CD14-positive monocyte (primary cell): Measurements from ENCODE around the gene WWOX. TPM values are rescaled to one million over a fixed set of nuclear protein-coding genes. Genes with fewer than 3 reads are reported as not detected.

ENCODE experiments used
- DNase-seq, 3 donors: peaks; one replicate each; pipeline ENCODE4 v3.0.0-alpha.2; 2011 to 2022
- H2AFZ ChIP-seq: 2 replicates; pipeline ENCODE4 v1.6.0; 2012; ENCODE audit warnings: mild to moderate bottlenecking, low read depth, low read length, inconsistent platforms; ENCODE audit not compliant: insufficient read depth, poor library complexity, severe bottlenecking
- H3K27ac ChIP-seq, 2 donors: 1 replicate in 1 of 2; 2 replicates in 1 of 2; pipeline ENCODE4 v1.5.1; 2012 to 2013; ENCODE audit warnings: low read length in 2 of 2, control low read depth in 1 of 2, inconsistent platforms in 1 of 2, low read depth in 1 of 2, mild to moderate bottlenecking in 1 of 2
- H3K27me3 ChIP-seq, 2 donors: one replicate each; pipeline versions ENCODE4 v1.6.0 to v1.6.1; 2011 to 2013; ENCODE audit warnings: low read length in 2 of 2; ENCODE audit not compliant: control insufficient read depth in 2 of 2, insufficient read depth in 2 of 2
- H3K36me3 ChIP-seq, 2 donors: replicated peaks in 1 of 2; 1 replicate in 1 of 2; 2 replicates in 1 of 2; pipeline versions ENCODE4 v1.5.1 to v1.6.1; 2012 to 2013; ENCODE audit warnings: low read length in 2 of 2, control low read depth in 1 of 2, inconsistent platforms in 1 of 2, mild to moderate bottlenecking in 1 of 2; ENCODE audit not compliant: insufficient read depth in 2 of 2, control insufficient read depth in 1 of 2
- H3K4me1 ChIP-seq, 2 donors: 1 replicate in 1 of 2; 2 replicates in 1 of 2; pipeline versions ENCODE4 v1.5.1 to v1.6.1; 2012 to 2013; ENCODE audit warnings: low read length in 2 of 2, control low read depth in 1 of 2, inconsistent platforms in 1 of 2, mild to moderate bottlenecking in 1 of 2, moderate library complexity in 1 of 2; ENCODE audit not compliant: insufficient read depth in 2 of 2, control insufficient read depth in 1 of 2
- H3K4me2 ChIP-seq: replicated peaks from 2 replicates; pipeline ENCODE3; 2012; ENCODE audit warnings: low read length, moderate library complexity, mild to moderate bottlenecking; ENCODE audit not compliant: poor library complexity, severe bottlenecking; ENCODE audit errors: extremely low read depth
- H3K4me3 ChIP-seq, 3 experiments: fragments of 200-600 bp in 1 of 3; sonication (generic) in 1 of 3; replicated peaks in 1 of 3; 1 replicate in 2 of 3; 2 replicates in 1 of 3; pipeline ENCODE4 v1.5.1; 2011 to 2013; ENCODE audit warnings: low read length in 3 of 3, mild to moderate bottlenecking in 3 of 3, control low read depth in 2 of 3, low read depth in 2 of 3, inconsistent platforms in 1 of 3, moderate library complexity in 1 of 3
- H3K79me2 ChIP-seq: 2 replicates; pipeline ENCODE4 v1.6.0; 2012; ENCODE audit warnings: mild to moderate bottlenecking, control low read depth, inconsistent platforms, low read length, moderate library complexity; ENCODE audit not compliant: insufficient read depth
- H3K9ac ChIP-seq: 2 replicates; pipeline ENCODE4 v1.6.0; 2017; ENCODE audit warnings: low read length, mild to moderate bottlenecking; ENCODE audit not compliant: insufficient read depth, poor library complexity, severe bottlenecking
- H3K9me3 ChIP-seq, 2 donors: replicated peaks in 1 of 2; 1 replicate in 1 of 2; 2 replicates in 1 of 2; pipeline versions ENCODE4 v1.5.1 to v1.6.1; 2012 to 2013; ENCODE audit warnings: low read length in 2 of 2, control low read depth in 1 of 2; ENCODE audit not compliant: control insufficient read depth in 1 of 2, insufficient read depth in 1 of 2
- H4K20me1 ChIP-seq: 2 replicates; pipeline ENCODE4 v1.6.0; 2012; ENCODE audit warnings: mild to moderate bottlenecking, low read length, control low read depth, moderate library complexity; ENCODE audit not compliant: insufficient read depth
- H3K27ac Mint-ChIP-seq, 7 donors: one replicate each; pipeline ENCODE4 v1.8.0; 2020; ENCODE audit warnings: mild to moderate bottlenecking in 7 of 7, mixed read lengths in 7 of 7, moderate library complexity in 6 of 7, inconsistent platforms in 2 of 7
- H3K27me3 Mint-ChIP-seq, 3 donors: one replicate each; pipeline ENCODE4 v1.8.0; 2021 to 2022; ENCODE audit warnings: low read depth in 3 of 3, mild to moderate bottlenecking in 3 of 3, mixed read lengths in 3 of 3, moderate library complexity in 3 of 3, inconsistent platforms in 1 of 3
- H3K36me3 Mint-ChIP-seq, 2 donors: one replicate each; pipeline ENCODE4 v1.8.0; 2020; ENCODE audit warnings: mixed read lengths in 2 of 2, inconsistent platforms in 1 of 2, mild to moderate bottlenecking in 1 of 2
- H3K4me1 Mint-ChIP-seq: one replicate; pipeline ENCODE4 v1.8.0; 2020; ENCODE audit warnings: mild to moderate bottlenecking, mixed read lengths
- H3K4me3 Mint-ChIP-seq, 2 donors: one replicate each; pipeline ENCODE4 v1.8.0; 2020; ENCODE audit warnings: mild to moderate bottlenecking in 2 of 2, mixed read lengths in 2 of 2, moderate library complexity in 1 of 2
- H3K9me3 Mint-ChIP-seq, 7 donors: one replicate each; pipeline ENCODE4 v1.8.0; 2020 to 2022; ENCODE audit warnings: mixed read lengths in 7 of 7, mild to moderate bottlenecking in 6 of 7, moderate library complexity in 6 of 7, inconsistent platforms in 2 of 7
- WGBS: methylation state at CpG from one replicate; pipeline ENCODE4 v1.1.5; 2013; ENCODE audit warnings: missing lambda C conversion rate; ENCODE audit not compliant: insufficient coverage; 5-methylcytosine and 5-hydroxymethylcytosine counted together
- intact Hi-C, 2 donors: fragments of 100-400 bp; cut with micrococcal nuclease; formaldehyde crosslinking; loops; one replicate each; pipeline versions ENCODE4 v1.15.0 to v1.15.1; 2023
- polyA plus RNA-seq, 3 donors: library from polyadenylated mRNA; depleted of rRNA in 1 of 3; unstranded in 2 of 3; stranded (reverse) in 1 of 3; fragments of 300-500 nt in 2 of 3; fragments of >200 nt in 1 of 3; fragmentation: Illumina TruSeq in 2 of 3; gene quantifications; 1 replicate in 2 of 3; 2 replicates in 1 of 3; pipeline ENCODE4 v1.2.3, GENCODE V29; 2012 to 2021
- TF ChIP-seq, protein P1 (sequence below): fragments of 200-600 bp; IDR thresholded peaks from one replicate; pipeline ENCODE4 v1.8.0; 2022; ENCODE audit warnings: antibody characterized with exemption, mild to moderate bottlenecking

The WWOX gene
- polyA plus RNA-seq, 3 donors = 4.0 to 7.0 (median 6.3) TPM

DNA sequence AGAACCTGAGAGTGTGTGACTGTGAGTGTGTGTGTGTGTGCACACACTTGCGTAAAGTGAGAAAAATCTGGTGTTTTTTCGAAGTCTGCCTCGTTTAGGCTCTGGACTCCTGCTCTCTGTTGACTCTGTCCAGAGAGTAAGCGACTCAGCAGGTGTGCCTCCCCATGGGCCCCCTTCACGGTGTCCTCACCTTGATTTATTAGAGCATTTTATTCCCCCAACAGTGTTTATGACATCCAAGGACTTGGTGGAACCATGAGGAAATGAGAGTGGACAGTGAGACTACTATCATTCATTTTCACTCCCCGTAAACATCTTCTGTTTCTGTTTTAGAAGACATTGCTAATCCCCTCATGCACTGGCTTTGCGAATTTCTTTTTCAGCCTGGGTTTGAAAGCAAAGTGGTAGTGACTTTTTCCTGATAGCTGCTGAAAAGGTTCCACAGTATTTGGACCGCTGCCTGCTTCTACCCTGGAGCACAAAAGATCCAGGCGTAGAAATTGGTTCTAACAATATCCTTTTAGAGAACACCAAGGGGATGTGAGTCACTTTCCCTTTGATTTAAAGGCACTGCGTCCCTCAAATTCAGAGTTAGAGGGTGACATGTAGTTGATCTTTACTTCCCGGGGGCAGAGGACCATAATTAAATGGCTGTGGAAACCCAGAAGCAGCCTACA, 218.2 kb downstream of the WWOX start:
- Histone ChIP-seq H3K36me3 (no peaks in the 10 kb centered on the region), H3K4me3 (no peak overlapping the region), H3K27me3 (no peaks in the 10 kb centered on the region), H3K9me3 (no peaks in the 10 kb centered on the region), H3K79me2 (no peaks in the 10 kb centered on the region), H3K4me1 (no peaks in the 10 kb centered on the region), H4K20me1 (no peaks in the 10 kb centered on the region), H3K27ac (no peak overlapping the region), H3K4me2 (no peak overlapping the region), H2AFZ (no peak overlapping the region), H3K9ac (no peak overlapping the region)
- no peak for DNase-seq
- H3K9me3 Mint-ChIP-seq = peaks cover 0 to 3% (median 0%) of the 10 kb centered on the region in 7 donors
- no peak overlapping the region for H3K27ac Mint-ChIP-seq
- TF ChIP-seq, protein P1, sequence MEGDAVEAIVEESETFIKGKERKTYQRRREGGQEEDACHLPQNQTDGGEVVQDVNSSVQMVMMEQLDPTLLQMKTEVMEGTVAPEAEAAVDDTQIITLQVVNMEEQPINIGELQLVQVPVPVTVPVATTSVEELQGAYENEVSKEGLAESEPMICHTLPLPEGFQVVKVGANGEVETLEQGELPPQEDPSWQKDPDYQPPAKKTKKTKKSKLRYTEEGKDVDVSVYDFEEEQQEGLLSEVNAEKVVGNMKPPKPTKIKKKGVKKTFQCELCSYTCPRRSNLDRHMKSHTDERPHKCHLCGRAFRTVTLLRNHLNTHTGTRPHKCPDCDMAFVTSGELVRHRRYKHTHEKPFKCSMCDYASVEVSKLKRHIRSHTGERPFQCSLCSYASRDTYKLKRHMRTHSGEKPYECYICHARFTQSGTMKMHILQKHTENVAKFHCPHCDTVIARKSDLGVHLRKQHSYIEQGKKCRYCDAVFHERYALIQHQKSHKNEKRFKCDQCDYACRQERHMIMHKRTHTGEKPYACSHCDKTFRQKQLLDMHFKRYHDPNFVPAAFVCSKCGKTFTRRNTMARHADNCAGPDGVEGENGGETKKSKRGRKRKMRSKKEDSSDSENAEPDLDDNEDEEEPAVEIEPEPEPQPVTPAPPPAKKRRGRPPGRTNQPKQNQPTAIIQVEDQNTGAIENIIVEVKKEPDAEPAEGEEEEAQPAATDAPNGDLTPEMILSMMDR = no peak
- WGBS = 63% methylated on average over 6 of the region's 11 CpGs
- H3K27me3 Mint-ChIP-seq = peaks cover 0 to 2% (median 0%) of the 10 kb centered on the region in 3 donors
- H3K4me1 Mint-ChIP-seq = no peaks in the 10 kb centered on the region
- H3K4me3 Mint-ChIP-seq = no peak overlapping the region
- no peaks in the 10 kb centered on the region for H3K36me3 Mint-ChIP-seq
- intact Hi-C loops = no loop called here

DNA sequence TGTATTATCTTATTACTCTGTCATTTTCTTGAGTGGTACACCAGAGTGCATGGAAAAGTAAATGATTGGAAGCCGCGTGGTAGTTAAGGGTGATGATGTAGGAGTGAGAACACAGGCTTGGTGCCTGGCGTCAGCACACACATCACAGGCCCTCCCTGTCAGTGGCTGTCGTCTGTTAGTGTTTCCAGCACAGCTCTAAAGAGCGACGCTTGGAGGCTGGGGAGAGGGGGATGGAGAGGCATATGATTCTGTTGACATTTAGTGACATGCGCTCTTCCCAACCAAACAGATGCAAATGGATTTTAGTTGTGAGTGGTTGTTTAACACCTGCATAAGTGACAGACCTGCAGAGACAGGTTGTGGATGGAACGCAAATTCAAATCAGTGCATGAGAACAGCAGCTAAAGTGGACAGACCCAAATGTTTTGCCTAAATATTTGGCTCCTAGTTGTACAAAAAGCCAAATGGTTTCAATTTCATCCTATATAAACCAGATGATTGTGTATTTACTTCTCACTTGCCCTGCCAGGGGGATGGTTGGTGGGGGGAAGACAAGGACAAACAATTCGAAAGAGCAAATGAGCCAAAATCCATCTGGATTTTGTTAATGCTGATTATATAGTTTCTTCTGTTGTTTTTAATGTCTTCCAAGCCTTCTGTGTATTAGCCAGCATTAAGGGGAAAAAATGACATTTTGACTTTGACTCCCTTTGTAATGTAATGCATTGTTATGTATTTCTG, 222.3 kb downstream of the WWOX start:
- intact Hi-C loops = no loop called here

More for the DNA sequence above, 222.3 kb downstream of the WWOX start:
- Histone ChIP-seq H3K36me3 (no peaks in the 10 kb centered on the region), H3K79me2 (no peaks in the 10 kb centered on the region), H3K9me3 (no peaks in the 10 kb centered on the region), H3K4me1 (no peaks in the 10 kb centered on the region), H4K20me1 (no peaks in the 10 kb centered on the region), H3K4me2 (no peak overlapping the region), H3K9ac (no peak overlapping the region), H3K4me3 (no peak overlapping the region), H3K27ac (no peak overlapping the region), H3K27me3 (no peaks in the 10 kb centered on the region), H2AFZ (no peak overlapping the region)
- Mint-ChIP-seq H3K4me3 (no peak overlapping the region), H3K9me3 (peaks cover 0 to 3% (median 0%) of the 10 kb centered on the region in 7 donors), H3K36me3 (no peaks in the 10 kb centered on the region), H3K4me1 (no peaks in the 10 kb centered on the region), H3K27ac (peak overlapping the region in 1 of 7 donors; percentile 29), H3K27me3 (no peaks in the 10 kb centered on the region)
- WGBS = 93% methylated on average over 4 of the region's 9 CpGs
- no peak for DNase-seq
- TF ChIP-seq, protein P1 = no peak
